ENCODE results near the gene ATAT1. TPM values are rescaled to one million over a fixed set of nuclear protein-coding genes. Genes with fewer than 3 reads are reported as not detected.
A peak's percentile ranks its signal among the peaks of the same experiment; 100 is the strongest.

Gene ATAT1
- total RNA-seq, 6 experiments from 2014 or later, result 5.2 to 9.3 (median 5.9) TPM

DNA sequence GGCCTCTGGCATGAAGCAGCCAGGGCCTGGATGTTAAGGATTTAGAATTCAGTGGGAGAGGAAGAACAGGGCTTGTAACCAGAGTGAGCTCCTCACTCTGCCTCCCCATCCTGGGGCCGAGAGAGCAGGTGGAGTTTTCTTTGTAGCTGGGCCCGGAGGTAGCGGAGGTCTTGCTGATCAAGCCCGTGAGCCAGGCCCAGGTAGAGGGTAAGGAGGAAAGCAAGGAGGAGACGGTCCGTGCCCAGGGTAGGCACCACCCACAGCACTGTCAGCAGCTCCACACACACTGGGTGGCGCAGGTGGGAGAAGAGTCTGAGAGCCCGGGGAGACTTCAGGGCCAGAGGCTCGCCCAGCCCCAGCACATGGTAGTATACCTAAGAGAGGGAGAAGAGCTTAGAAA lies 61.9 kb downstream of the ATAT1 start:
- H3K36me3 Mint-ChIP-seq (ENCODE audit: low read depth), result peaks cover 34% of the 10 kb centered on the region
- no peaks in the 10 kb centered on the region; the same call in 1 of the 2 replicates for H3K9me3 Mint-ChIP-seq
- H3K4me1 Mint-ChIP-seq (ENCODE audit: low read depth), result peaks cover 57% of the 10 kb centered on the region
- H3K4me3 Mint-ChIP-seq, result peak overlapping the region; percentile 92
- H3K27me3 Mint-ChIP-seq (ENCODE audit: insufficient read depth), result peaks cover 3% of the 10 kb centered on the region
- TF ChIP-seq, protein P1, sequence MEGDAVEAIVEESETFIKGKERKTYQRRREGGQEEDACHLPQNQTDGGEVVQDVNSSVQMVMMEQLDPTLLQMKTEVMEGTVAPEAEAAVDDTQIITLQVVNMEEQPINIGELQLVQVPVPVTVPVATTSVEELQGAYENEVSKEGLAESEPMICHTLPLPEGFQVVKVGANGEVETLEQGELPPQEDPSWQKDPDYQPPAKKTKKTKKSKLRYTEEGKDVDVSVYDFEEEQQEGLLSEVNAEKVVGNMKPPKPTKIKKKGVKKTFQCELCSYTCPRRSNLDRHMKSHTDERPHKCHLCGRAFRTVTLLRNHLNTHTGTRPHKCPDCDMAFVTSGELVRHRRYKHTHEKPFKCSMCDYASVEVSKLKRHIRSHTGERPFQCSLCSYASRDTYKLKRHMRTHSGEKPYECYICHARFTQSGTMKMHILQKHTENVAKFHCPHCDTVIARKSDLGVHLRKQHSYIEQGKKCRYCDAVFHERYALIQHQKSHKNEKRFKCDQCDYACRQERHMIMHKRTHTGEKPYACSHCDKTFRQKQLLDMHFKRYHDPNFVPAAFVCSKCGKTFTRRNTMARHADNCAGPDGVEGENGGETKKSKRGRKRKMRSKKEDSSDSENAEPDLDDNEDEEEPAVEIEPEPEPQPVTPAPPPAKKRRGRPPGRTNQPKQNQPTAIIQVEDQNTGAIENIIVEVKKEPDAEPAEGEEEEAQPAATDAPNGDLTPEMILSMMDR (IDR thresholded peaks at IDR 0.05), result no peak
- no peak for DNase-seq
- H3K27ac Mint-ChIP-seq, result peak overlapping the region; percentile 95

DNA sequence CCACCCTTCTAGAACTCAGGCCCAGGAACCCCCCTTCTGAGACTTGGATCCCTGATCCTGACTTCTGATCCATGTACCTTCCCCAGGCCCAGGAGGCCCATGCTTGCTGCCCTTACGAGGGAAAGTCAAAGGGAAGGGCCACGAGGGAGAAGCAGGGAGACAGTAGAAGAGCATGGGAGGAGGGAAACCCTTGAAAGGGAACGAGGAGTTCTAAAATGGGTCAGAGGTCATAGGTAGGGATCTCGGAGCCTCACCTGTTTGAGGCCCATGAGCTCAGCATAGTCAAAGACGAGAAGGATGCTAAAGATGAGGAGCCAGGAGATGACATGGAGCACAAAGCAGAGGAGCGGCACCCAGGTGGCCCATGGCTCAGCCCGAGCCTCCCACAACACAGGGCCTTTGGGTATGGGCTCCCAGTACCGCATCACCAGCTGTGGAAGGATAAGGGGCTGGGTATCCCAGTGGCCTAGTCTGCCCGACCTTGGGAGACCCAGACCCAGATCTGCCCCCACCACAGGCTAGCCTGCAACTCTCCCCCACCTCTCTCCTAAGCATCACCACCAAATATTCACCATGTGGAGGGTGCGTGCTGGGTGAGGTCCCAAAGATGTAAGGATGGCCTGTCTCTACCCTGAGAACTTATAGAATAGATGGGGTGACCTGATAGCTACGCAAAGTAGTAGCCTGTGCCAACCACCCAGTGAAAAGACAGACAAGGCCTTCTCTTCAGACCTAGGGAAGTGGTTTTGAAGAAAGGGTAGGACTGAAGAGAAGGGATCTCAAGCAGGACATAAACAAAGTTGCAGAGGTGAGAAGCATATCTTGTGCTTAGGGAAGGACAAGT lies 62.6 kb downstream of the ATAT1 start:
- peaks cover 57% of the 10 kb centered on the region for H3K4me1 Mint-ChIP-seq (ENCODE audit: low read depth)
- peaks cover 28% of the 10 kb centered on the region for H3K36me3 Mint-ChIP-seq (ENCODE audit: low read depth)
- no peak for DNase-seq
- peaks cover 3% of the 10 kb centered on the region for H3K27me3 Mint-ChIP-seq (ENCODE audit: insufficient read depth)
- TF ChIP-seq, protein P1 (IDR thresholded peaks at IDR 0.05), result no peak
- peak overlapping the region; percentile 90 for H3K4me3 Mint-ChIP-seq
- peak overlapping the region; percentile 90 for H3K27ac Mint-ChIP-seq
- no peaks in the 10 kb centered on the region; the same call in 1 of the 2 replicates for H3K9me3 Mint-ChIP-seq

DNA sequence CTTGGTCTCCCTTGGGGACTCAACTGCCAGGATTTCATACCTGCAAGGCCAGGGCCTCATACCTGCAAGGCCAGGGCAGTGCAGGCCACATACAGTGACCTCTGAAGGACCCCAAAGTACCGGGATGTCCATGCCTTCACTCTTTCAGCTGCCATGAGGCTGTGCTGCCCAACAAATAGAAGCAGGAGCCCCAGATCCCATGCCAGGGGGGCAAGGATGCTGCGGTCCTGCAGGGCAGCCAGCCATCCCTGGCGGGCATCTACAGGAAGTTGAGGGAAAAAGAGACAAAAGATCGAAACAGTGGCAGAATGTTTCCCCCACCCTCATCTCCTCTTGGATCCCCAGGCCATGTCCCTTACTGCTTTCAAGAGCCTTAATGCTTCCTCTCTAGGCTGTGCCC lies 63.3 kb downstream of the ATAT1 start:
- peaks cover 58% of the 10 kb centered on the region for H3K4me1 Mint-ChIP-seq (ENCODE audit: low read depth)
- H3K36me3 Mint-ChIP-seq (ENCODE audit: low read depth), result peaks cover 22% of the 10 kb centered on the region
- TF ChIP-seq, protein P1 (IDR thresholded peaks at IDR 0.05), result no peak

DNA sequence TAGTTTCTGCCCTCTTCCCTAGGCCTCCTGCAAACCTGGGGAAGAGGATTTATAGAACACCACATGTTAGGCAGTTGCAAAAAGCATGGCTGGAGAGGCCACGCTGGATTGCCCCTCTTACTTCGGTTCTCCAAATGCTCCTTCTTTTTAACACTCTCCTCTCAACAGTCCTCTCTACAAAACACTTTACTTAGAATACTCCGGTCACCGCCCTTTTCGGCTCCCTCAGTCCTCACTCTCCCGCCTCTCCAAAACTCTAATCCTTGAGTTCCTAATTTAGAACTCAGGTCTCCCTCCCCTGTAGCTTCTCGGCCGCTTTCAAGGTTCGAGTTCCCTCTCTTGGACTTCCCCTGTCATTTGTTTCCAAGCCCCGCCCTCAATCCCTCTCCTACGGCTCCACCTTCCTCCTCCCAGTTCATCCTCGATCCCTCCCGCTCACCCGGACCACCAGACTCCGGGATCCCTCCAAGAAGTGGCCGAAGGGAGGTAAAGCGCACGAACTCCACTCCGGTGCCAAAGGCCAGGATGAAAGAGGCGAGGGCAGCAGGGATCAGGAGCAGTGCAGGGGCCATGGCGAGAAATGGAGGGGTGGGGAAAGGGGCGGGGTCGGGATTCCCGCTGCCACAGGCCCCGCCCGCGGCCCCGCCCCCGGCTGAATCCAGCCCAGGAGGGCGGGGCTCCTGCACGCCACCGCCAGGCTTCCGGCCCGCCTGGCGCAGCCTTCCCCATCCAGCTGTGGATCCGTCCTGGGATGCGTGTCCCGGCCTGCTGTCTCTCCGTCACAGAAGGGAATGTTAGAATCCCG lies 63.9 kb downstream of the ATAT1 start, which contains the start of gene NRM:
Gene NRM, minus strand, starts transcription at position 582 of the 805 bp plus-strand sequence. Its CDS starts 10 bp downstream, at position 572.
- peaks cover 16% of the 10 kb centered on the region for H3K36me3 Mint-ChIP-seq (ENCODE audit: low read depth)
- peaks cover 57% of the 10 kb centered on the region for H3K4me1 Mint-ChIP-seq (ENCODE audit: low read depth)
- TF ChIP-seq, protein P1 (IDR thresholded peaks at IDR 0.05), result no peak
- H3K9me3 Mint-ChIP-seq, result no peaks in the 10 kb centered on the region
- peak within 1 kb of the TSS; percentile 90 for H3K27ac Mint-ChIP-seq
- DNase-seq, result peak; percentile 81
- peaks cover 3% of the 10 kb centered on the region for H3K27me3 Mint-ChIP-seq (ENCODE audit: insufficient read depth)
- peak within 1 kb of the TSS; percentile 90 for H3K4me3 Mint-ChIP-seq

More for the DNA sequence above, 63.3 kb downstream of the ATAT1 start:
- H3K27me3 Mint-ChIP-seq (ENCODE audit: insufficient read depth), result peaks cover 3% of the 10 kb centered on the region
- peak overlapping the region; percentile 90 for H3K4me3 Mint-ChIP-seq
- H3K9me3 Mint-ChIP-seq, result no peaks in the 10 kb centered on the region; the same call in 1 of the 2 replicates
- no peak for DNase-seq
- H3K27ac Mint-ChIP-seq, result peak overlapping the region; percentile 90

DNA sequence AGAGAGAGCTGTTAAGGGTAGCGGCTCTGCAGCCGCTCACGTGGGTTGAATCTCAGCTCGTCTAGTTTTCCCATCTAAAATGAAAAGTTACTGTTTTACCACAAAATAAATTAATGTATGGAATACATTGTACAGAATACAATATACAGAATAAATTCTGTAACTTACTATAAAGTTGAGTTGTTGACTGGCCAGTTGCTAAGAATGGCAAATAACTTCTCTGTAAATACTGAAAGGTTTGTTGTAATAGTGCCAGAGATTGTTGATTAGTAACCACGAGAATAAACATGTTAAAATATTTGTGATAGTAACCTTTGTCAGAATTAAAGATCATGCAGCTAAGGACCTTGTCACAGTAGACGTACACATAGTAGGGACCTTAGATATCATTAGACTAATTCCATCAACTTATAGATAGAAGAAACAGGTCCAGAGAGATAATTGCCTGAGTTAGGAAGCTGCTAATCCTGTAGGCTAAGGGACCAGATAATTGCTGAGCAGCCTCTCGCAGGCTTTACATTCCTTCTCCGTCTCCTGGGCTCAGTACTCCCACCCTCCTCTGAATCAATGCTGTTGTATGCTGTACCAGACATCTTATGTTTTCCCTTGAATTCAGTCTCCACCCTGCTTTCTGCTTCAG lies 64.7 kb downstream of the ATAT1 start:
- H3K9me3 Mint-ChIP-seq, result no peaks in the 10 kb centered on the region
- peaks cover 9% of the 10 kb centered on the region for H3K36me3 Mint-ChIP-seq (ENCODE audit: low read depth)
- peaks cover 3% of the 10 kb centered on the region; the same call in 1 of the 2 replicates for H3K27me3 Mint-ChIP-seq (ENCODE audit: insufficient read depth)
- DNase-seq, result no peak
- peak overlapping the region; percentile 89 for H3K27ac Mint-ChIP-seq
- peak overlapping the region; percentile 90 for H3K4me3 Mint-ChIP-seq
- TF ChIP-seq, protein P1 (IDR thresholded peaks at IDR 0.05), result no peak
- peaks cover 56% of the 10 kb centered on the region for H3K4me1 Mint-ChIP-seq (ENCODE audit: low read depth)

Measured in HFFc6 (cell line).